Measurements from ENCODE around the gene NDUFS7.
"Not testable (repeated sequence)": the region's sequence is repeated elsewhere in the genome, so short reads cannot be mapped to it uniquely, and the experiment has no call there.

NDUFS7 gene

DNA sequence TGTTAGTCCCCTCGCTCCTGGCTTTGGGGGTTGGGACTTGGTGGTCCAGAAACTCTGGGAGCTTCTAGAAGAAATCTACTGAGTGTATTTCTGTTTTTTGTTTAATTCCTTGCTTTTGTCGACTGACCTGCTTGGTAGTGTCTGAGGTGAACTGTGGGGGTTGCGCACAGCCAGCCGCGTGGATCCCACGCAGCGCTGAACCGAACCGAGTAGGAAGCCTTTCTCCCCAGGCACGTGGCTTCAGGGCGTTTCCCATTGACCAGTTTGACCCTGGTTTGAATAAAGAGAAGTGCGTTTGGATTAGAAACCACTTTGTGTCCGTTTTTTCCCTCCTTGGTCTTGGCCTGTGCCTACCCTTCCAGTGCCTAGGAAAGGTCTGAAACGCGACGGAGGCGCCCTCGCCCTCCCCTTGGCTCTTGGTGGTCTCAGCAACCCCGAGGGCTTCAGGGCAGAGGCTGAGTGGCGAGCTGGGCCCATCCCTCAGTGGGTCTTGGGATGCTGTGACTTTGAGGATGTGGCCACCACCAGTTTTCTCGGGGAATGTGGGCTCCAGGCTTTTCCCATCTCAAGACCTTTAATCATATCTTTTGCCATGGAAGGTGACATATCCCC lies 51.8 kb downstream of the NDUFS7 start:
- DNase-seq: no peak

DNA sequence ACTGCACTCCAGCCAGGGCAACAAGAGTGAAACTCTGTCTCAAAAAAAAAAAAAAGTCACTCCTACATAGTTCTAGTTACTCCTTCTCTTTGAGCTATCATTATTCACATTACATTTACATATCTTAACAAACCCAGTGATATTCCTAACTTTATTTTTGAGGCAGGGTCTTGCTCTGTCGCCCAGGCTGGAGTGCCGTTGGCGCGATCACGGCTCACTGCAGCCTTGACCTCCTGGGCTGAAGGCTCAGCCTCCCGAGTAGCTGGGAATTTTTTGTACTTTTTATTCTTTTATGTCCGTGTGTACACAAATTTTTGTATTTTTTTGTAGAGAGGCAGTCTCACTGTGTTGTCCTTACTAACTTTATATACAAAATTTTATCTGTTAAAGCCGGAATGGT lies 53.9 kb downstream of the NDUFS7 start:
- DNase-seq: no peak

DNA sequence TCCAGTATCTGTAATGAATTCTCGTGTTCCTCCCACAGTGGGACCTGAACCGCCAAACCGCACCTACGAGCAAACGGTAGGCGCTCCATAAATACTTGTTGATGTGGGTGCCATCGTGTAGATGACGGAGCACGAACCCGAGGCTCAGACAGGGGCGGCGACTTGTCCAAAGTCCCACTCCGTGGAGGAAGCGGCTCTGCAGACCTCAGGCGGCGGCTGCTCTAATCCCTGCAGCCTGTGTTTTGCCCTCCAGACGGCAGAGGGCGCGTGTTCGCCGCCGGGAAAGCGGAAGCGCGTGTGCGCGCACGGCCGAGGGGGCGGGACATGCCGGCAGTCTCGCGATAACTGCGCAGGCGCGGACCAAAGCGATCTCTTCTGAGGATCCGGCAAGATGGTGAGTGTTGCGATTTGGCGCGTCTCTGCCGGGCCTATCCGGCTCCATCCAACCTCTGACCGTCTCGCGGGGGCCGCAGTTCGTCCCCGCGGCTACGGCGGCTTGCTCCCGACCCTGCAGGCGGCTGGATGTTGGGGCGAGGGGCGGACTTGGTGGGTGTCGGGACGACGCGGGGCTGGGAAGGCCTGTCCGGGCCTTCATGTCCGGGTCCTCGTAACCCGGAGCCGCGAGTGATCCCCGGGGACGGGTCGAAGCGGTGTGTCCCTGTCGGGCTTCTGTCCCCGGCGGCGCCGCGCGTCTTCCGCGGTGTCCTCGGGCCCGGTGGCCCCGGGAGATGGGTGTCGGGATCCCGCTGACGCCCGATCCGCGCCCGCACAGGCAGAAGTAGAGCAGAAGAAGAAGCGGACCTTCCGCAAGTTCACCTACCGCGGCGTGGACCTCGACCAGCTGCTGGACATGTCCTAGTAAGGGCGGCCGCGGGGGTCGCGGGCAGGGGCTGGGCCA lies 54.6 kb downstream of the NDUFS7 start, which contains the start of gene RPS15:
Gene RPS15 (plus strand): TSS at position 362 of the 898 bp plus-strand sequence. CDS start 30 bp downstream, at position 392.
- peak; percentile 95 for DNase-seq

DNA sequence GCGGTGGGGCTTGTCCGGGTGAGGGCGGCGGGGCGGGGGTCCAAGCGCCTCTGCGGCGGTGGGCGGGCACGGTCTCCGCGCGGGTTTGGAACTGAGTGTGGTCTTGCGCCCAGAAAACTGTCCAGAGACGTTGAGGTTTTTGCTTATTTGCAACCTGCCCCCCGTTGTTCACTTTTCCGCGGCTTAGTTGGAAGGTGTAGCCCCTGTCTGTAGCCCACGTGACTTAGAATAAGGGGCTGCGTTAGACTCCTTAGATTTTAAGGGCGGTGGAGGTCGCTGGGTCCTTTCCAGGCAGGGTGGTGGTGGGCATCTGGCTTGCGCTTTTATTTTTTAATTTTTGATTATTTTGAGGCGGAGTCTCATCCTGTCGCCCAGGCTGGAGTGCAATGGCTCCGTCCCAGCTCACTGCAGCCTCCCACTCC lies 55.2 kb downstream of the NDUFS7 start:
- DNase-seq: no peak

DNA sequence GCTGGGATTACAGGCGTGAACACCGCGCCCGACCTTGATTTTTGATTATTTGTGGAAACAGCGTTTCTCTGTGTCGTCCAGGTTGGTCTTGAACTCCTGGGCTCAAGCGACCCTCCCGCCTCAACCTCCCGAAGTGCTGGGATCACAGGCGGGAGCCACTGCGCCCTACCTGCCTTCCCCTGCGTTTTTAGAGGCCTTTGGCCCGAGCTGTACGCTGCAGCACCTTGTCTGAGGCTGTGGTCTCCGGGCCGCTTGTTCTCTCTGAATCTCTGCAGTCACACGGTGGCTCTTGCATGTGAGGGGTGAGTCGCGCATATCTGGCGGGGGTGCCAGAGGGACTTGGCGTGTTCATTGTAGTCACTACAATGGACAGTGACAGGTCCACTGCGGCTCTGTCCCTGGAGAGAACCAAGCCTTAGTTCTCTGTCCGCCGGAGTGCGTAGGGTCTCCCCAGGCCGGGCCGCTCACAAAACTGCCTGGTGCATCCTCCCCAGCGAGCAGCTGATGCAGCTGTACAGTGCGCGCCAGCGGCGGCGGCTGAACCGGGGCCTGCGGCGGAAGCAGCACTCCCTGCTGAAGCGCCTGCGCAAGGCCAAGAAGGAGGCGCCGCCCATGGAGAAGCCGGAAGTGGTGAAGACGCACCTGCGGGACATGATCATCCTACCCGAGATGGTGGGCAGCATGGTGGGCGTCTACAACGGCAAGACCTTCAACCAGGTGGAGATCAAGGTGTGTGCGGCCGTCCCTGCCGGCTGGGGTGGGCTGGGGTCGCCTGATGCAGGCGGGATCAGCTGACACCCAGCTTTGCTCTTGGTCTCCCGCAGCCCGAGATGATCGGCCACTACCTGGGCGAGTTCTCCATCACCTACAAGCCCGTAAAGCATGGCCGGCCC lies 56.1 kb downstream of the NDUFS7 start:
- not testable (repeated sequence) for DNase-seq

DNA sequence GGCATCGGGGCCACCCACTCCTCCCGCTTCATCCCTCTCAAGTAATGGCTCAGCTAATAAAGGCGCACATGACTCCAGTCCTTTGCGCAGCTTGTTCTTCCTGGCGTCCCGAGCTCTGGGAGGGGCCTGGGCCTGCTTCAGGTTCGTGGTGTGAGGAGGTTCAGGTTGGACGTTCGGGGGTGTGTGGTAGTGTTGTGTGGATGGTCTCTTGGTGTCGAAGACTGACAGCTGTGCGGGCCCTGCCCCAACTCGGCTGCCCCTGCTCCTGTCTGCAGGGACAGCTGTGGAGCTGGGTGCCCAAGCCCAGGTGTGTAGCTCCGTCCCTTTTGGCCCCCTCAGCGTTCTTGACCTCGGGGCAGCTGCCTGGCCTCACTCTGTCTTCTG lies 56.7 kb downstream of the NDUFS7 start:
- DNase-seq: no peak

DNA sequence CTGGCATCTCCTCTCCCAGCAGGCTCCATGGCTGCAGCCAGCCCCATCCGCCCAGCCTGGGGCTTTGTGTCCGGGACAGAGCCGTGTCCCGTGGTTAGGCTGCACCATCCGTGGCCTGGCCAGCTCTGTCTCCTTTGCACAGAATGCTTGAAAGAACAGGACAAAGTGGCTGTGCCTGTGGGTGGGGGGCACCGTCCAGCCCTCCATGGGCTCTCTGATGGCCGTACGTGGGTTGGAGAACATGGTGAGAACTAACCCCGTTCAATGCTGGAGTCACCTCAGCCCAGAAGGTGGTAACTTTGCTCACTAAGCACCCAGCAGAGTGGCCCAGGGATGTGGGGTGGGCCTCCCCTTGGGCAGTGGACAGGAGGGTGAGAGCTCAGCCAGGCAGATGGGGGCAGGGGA lies 57.3 kb downstream of the NDUFS7 start:
- no peak for DNase-seq

DNA sequence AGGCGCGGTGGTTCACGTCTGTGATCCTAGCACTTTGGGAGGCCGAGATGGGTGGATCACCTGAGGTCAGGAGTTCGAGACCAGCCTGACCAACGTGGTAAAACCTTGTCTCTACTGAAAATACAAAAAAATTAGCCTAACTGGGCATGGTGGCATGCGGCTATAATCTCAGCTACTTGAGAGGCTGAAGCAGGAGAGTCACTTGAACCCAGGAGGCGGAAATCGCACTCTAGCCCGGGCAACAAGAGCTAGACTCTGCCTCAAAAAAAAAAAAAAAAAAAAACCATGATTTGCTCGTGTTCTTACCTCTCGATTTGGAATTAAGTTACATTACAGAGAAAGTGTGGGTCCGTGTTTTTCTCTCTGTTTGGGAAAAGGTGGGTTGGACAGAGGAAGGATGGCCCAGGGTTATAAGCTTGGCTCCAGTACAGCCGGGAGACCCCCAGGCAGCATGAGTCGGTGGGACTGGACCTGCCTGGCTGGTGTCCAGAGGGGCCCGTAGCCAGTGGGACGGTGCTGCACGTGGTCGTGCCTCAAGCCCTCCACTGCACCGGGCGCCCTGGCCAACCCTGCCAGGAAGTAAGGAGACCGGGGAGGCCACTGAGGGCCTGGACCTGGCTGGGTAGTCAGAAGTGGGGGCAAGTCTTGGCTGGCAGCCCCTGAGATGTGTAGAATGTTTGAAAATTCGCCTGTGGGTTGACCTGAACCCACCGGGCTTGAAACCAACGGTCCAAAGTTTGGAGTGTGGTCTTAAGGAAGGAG lies 58.2 kb downstream of the NDUFS7 start:
- DNase-seq: no peak

All from NCI-H345 (cell line).